Keratinocyte (primary cell): ENCODE measurements around the gene AMN. TPM values are rescaled to one million over a fixed set of nuclear protein-coding genes. Genes with fewer than 3 reads are reported as not detected.

ENCODE experiments used
- DNase-seq: peaks from one replicate; pipeline ENCODE4 v3.0.0-alpha.2; 2011; ENCODE audit warnings: low read depth, missing footprints, low spot score
- FAIRE-seq: peaks from 2 replicates; lab custom pipeline; 2011; peaks lifted over from hg19 to GRCh38; lab: Jason Lieb, UNC
- H2AFZ ChIP-seq: 2 replicates; pipeline ENCODE4 v1.6.0; 2012; ENCODE audit warnings: low read length, control low read depth, inconsistent platforms; ENCODE audit not compliant: control insufficient read depth
- H3K27ac ChIP-seq: 2 replicates; pipeline ENCODE4 v1.5.1; 2011; ENCODE audit warnings: low read length; ENCODE audit not compliant: control insufficient read depth, insufficient read depth
- H3K27me3 ChIP-seq: 3 replicates; pipeline ENCODE4 v1.6.0; 2011; ENCODE audit warnings: low read length; ENCODE audit not compliant: control insufficient read depth, insufficient read depth; ENCODE audit errors: extremely low read depth
- H3K36me3 ChIP-seq, 2 experiments: 2 replicates in 1 of 2; 3 replicates in 1 of 2; pipeline ENCODE4 v1.5.1; 2011; ENCODE audit warnings: low read length in 2 of 2, mild to moderate bottlenecking in 1 of 2; ENCODE audit not compliant: control insufficient read depth in 2 of 2, insufficient read depth in 2 of 2; ENCODE audit errors: extremely low read depth in 1 of 2
- H3K4me1 ChIP-seq: 3 replicates; pipeline ENCODE4 v1.5.1; 2011; ENCODE audit warnings: low read length; ENCODE audit not compliant: control insufficient read depth, insufficient read depth; ENCODE audit errors: extremely low read depth
- H3K4me2 ChIP-seq: 3 replicates; pipeline ENCODE4 v1.6.0; 2011; ENCODE audit warnings: low read depth, low read length; ENCODE audit not compliant: control insufficient read depth, insufficient read depth; ENCODE audit errors: extremely low read depth
- H3K4me3 ChIP-seq, 3 experiments: fragments of 200-600 bp in 1 of 3; sonication (generic) in 1 of 3; 2 replicates in 2 of 3; 3 replicates in 1 of 3; pipeline ENCODE4 v1.5.1; 2011 to 2016; ENCODE audit warnings: low read length in 3 of 3, mild to moderate bottlenecking in 3 of 3, control low read depth in 2 of 3, inconsistent platforms in 1 of 3, low read depth in 1 of 3, mixed read lengths in 1 of 3, mixed run types in 1 of 3, moderate library complexity in 1 of 3; ENCODE audit not compliant: control insufficient read depth in 2 of 3, insufficient read depth in 2 of 3; ENCODE audit errors: extremely low read depth in 1 of 3
- H3K79me2 ChIP-seq: 2 replicates; pipeline ENCODE4 v1.6.0; 2012; ENCODE audit warnings: low read length; ENCODE audit not compliant: control insufficient read depth, insufficient read depth
- H3K9ac ChIP-seq: 3 replicates; pipeline ENCODE4 v1.6.0; 2011; ENCODE audit warnings: low read length; ENCODE audit not compliant: control insufficient read depth, insufficient read depth; ENCODE audit errors: extremely low read depth
- H3K9me1 ChIP-seq: 3 replicates; pipeline ENCODE4 v1.6.0; 2011; ENCODE audit warnings: low read length; ENCODE audit not compliant: control insufficient read depth, insufficient read depth; ENCODE audit errors: extremely low read depth
- H3K9me3 ChIP-seq: 2 replicates; pipeline ENCODE4 v1.5.1; 2012; ENCODE audit warnings: low read depth, low read length; ENCODE audit not compliant: control insufficient read depth
- H4K20me1 ChIP-seq: 3 replicates; pipeline ENCODE4 v1.6.0; 2011; ENCODE audit warnings: low read length; ENCODE audit not compliant: control insufficient read depth, insufficient read depth; ENCODE audit errors: extremely low read depth
- EZH2 ChIP-seq: IDR thresholded peaks from one replicate; pipeline ENCODE4 v1.6.1; 2012; ENCODE audit warnings: inconsistent platforms, mild to moderate bottlenecking, low read length, moderate library complexity
- dilution Hi-C: fragments of 300-500 bp; cut with MboI; formaldehyde crosslinking; loops from one replicate; pipeline ENCODE4 v1.7.0; 2020; ENCODE audit warnings: low sequenced_read_pairs; ENCODE audit not compliant: extremely low pct_ligation_motif_present
- polyA plus RNA-seq, 5 experiments: library from polyadenylated mRNA; depleted of rRNA in 3 of 5; stranded (reverse) in 3 of 5; stranded (forward) in 1 of 5; unstranded in 1 of 5; fragments of >200 nt; gene quantifications; 1 replicate in 1 of 5; 2 replicates in 3 of 5; 3 replicates in 1 of 5; pipeline versions ENCODE4 v1.2.1 to v1.2.3, GENCODE V29; 2011 to 2012; ENCODE audit warnings: missing spikeins in 2 of 5, low read depth in 1 of 5, low replicate concordance in 1 of 5
- TF ChIP-seq, protein P1 (sequence below), 3 experiments: IDR thresholded peaks in 1 of 3; conservative IDR thresholded peaks in 1 of 3; optimal IDR thresholded peaks in 1 of 3; 2 replicates in 2 of 3; 3 replicates in 1 of 3; pipeline versions ENCODE3 to v1.5.1; 2011; ENCODE audit warnings: low read length in 3 of 3, mild to moderate bottlenecking in 3 of 3, moderate library complexity in 2 of 3, control low read depth in 1 of 3, inconsistent platforms in 1 of 3; ENCODE audit not compliant: insufficient read depth in 2 of 3; ENCODE audit errors: extremely low read depth in 1 of 3

Gene AMN
- polyA plus RNA-seq, 1 donor (not counting 4 experiments of a cell fraction or from before 2014, with no cell fraction given), result 0.22 TPM

DNA sequence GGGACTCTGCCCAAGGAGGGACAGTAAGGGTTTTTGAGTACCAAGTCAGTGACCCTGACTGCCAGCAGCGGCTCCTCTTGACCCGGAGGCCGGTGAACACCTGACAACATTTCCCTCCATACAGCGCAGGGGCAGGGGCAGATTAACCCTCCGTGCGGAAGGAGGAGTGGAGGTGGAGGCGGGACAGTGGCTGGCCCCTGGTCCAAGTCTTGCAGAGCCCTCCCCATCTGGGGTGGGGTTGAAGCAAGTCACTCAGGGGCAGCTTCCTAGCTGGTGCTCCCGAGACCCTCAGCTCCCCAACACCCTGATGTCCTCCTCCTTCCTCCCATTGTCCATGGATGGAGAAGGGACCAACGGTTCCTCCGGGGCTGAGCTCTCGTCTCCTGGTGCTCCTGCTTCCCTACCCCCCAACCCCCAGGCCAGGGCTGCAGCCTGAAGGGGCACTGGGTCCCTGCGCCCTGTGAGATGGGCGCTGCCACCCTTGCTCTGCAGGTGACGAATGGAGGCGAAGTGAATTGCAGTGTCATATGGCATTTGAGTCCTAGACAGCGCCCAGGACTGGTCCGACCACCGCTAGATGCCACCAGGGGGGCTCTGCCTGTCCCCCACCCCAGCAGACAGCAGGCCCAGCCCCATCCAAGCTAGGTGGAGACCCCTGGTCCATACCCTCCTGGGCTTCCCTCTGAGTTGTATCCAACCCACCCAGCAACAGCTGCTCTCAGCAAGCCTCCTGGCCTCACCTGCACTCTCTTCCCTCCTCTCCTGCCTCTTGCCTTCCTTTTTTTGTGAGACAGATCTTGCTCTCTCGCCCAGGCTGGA, 7.0 kb upstream of the AMN start:
- Histone ChIP-seq H2AFZ (no peak overlapping the region), H3K27me3 (no peaks in the 10 kb centered on the region), H3K9ac (no peak overlapping the region), H3K4me3 (no peak overlapping the region), H3K79me2 (no peaks in the 10 kb centered on the region), H4K20me1 (no peaks in the 10 kb centered on the region), H3K9me3 (no peaks in the 10 kb centered on the region), H3K4me1 (no peaks in the 10 kb centered on the region), H3K4me2 (no peak overlapping the region), H3K36me3 (peaks cover 0 to 2% of the 10 kb centered on the region in 2 experiments), H3K27ac (no peak overlapping the region), H3K9me1 (no peaks in the 10 kb centered on the region)
- FAIRE-seq (no peak), DNase-seq (no peak)
- dilution Hi-C loops, result no loop called here
- TF ChIP-seq, protein P1, sequence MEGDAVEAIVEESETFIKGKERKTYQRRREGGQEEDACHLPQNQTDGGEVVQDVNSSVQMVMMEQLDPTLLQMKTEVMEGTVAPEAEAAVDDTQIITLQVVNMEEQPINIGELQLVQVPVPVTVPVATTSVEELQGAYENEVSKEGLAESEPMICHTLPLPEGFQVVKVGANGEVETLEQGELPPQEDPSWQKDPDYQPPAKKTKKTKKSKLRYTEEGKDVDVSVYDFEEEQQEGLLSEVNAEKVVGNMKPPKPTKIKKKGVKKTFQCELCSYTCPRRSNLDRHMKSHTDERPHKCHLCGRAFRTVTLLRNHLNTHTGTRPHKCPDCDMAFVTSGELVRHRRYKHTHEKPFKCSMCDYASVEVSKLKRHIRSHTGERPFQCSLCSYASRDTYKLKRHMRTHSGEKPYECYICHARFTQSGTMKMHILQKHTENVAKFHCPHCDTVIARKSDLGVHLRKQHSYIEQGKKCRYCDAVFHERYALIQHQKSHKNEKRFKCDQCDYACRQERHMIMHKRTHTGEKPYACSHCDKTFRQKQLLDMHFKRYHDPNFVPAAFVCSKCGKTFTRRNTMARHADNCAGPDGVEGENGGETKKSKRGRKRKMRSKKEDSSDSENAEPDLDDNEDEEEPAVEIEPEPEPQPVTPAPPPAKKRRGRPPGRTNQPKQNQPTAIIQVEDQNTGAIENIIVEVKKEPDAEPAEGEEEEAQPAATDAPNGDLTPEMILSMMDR (optimal IDR thresholded peaks at IDR 0.05 in 1 of 3, IDR thresholded peaks at IDR 0.05 in 1 of 3, conservative IDR thresholded peaks at IDR 0.05 in 1 of 3; ENCODE audit: extremely low read depth in 1 of 3, insufficient read depth in 2 of 3, low read length in 3 of 3), result no peak
- TF ChIP-seq EZH2, result no peak

DNA sequence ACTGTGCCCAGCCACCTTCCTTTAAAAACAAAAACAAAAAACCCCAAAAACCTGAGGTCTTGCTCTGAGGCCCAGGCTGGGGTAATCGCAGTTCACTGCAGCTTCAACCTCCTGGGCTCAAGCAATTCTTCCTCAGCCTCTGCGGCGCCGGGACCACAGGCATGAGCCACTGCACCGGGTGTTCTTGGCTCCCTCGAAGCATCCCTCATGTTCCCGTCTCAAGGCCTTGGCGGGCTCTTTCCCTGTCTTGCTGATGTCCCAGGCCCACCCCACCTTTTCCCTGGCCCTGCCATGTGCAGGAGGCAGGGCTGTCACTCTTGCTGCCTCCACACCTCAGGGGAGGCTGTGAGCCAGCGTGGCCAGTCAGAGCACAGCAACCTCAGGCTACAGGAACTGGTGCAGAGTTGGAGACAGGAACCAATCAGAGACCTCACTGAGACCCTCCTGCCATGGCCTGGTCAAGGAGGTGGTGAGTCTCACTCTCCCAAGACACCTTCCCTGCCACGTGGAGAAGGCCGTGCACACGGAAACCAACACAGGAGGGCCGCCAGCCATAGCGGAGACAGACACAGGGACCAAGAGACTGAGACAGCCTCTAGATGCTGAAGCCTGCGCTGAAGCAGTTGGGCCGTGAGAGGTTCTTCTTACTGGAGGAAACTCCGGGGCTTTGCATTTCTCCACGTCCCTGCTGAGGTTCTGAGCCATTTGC, 6.0 kb upstream of the AMN start:
- Histone ChIP-seq H3K36me3 (peaks cover 0 to 2% of the 10 kb centered on the region in 2 experiments), H3K4me3 (no peak overlapping the region), H3K27me3 (no peaks in the 10 kb centered on the region), H3K9ac (no peak overlapping the region), H3K79me2 (no peaks in the 10 kb centered on the region), H3K9me3 (no peaks in the 10 kb centered on the region), H3K4me1 (no peaks in the 10 kb centered on the region), H2AFZ (no peak overlapping the region), H3K4me2 (no peak overlapping the region), H3K27ac (no peak overlapping the region), H4K20me1 (no peaks in the 10 kb centered on the region), H3K9me1 (no peaks in the 10 kb centered on the region)
- FAIRE-seq, result no peak
- no peak for DNase-seq
- dilution Hi-C loops, result no loop called here
- TF ChIP-seq, protein P1 (optimal IDR thresholded peaks at IDR 0.05 in 1 of 3, IDR thresholded peaks at IDR 0.05 in 1 of 3, conservative IDR thresholded peaks at IDR 0.05 in 1 of 3; ENCODE audit: extremely low read depth in 1 of 3, insufficient read depth in 2 of 3, low read length in 3 of 3), result no peak
- no peak for TF ChIP-seq EZH2
